ENCODE data around the gene TOMM20L.

DNA sequence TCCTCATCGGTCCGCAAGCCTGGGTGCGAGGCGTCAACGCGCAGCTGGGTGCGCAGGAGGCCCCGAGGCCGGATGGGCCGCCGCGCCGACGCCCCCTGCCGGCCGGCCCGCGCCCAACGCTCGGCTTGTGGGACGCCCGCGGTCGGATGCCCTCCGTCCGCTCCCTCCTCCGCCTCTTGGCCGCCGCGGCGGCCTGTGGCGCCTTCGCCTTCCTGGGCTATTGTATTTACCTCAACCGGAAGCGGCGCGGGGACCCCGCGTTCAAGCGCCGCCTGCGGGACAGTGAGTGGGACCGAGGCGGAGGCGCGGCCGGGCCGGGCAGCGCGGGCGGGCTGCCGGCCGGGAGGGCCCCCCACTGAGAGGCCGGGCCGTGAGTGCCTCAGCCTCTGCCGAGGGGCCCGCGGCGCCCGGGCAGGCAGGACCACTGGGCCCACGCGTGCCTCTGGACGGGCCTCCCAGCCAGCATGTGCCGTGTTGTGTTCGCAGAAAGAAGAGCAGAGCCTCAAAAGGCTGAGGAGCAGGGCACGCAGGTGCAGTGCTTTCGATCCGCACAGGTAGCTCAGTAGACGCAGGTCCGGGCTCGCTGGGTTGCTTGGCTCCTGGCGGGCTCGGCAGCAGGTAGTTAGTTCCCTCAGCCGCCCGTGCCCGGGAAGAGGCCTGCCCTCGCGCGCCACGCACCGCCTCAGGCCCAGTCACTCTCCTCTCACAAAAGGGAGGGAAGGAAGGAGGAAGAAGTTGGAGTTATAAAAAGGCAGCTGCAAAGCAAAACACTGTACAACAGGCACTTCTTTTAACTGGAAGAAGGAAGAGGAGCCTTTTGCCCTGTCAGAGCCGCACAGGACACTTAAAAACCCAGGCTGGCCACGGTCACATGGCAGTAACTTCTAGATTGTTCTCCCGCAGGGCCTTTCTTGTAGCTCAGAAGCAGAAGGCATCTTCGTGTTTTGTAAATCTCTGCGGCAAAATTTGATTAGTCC lies at the start of gene TOMM20L:
- TF ChIP-seq EZH2 (IDR thresholded peaks at IDR 0.05; ENCODE audit: insufficient read depth, low read length), result no peak
- peak; percentile 43 for TF ChIP-seq CTCF (IDR thresholded peaks at IDR 0.05; ENCODE audit: insufficient read depth, low read depth, low read length)
